22Rv1 (cell line): Measurements from ENCODE around the gene ANGPTL4.

Experiments
- ZFX ChIP-seq: fragments of 450-650 bp; IDR thresholded peaks from 2 replicates; pipeline ENCODE4 v1.6.1; 2017; ENCODE audit warnings: antibody characterized with exemption, borderline replicate concordance
- TF ChIP-seq, protein P1 (sequence below): fragments of 450-650 bp; IDR thresholded peaks from 2 replicates; pipeline ENCODE4 v1.5.1; 2017; ENCODE audit warnings: mild to moderate bottlenecking

DNA sequence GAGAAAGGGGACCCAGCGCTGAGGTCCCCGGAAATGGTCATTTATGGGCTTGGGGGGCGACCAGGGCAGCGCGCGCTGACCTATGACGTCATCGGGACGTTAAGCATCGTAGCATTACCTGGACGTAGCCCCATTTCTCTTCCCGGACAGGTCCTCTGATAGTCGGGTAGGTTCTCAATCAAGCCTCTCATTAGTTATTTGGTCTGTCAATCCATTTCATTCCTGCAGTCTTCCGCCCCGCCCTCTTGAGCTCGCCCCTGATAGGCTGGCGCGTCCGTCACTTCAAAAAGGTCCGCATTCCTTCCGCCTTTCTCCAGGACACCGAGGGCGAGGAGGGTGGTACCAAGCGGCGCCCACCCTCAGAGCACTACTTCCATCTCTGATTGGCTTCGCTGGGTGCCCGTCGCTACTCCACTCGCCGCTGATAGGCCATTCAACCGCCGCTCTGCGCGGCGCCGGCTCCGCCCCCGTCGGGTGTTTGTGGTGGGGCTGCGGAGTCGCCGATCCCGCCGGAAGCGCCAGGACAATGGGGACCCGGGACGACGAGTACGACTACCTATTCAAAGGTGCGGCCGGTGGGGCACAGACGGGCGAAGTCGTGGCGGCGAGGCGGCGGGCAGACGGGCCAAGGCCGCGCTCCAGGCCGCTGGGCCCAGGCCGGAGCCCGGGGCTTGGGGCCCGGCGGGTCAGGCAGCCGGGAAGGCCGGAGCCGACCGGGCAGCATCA, 26.1 kb downstream of the ANGPTL4 start, which contains the start of gene RAB11B:
- TF ChIP-seq, protein P1, sequence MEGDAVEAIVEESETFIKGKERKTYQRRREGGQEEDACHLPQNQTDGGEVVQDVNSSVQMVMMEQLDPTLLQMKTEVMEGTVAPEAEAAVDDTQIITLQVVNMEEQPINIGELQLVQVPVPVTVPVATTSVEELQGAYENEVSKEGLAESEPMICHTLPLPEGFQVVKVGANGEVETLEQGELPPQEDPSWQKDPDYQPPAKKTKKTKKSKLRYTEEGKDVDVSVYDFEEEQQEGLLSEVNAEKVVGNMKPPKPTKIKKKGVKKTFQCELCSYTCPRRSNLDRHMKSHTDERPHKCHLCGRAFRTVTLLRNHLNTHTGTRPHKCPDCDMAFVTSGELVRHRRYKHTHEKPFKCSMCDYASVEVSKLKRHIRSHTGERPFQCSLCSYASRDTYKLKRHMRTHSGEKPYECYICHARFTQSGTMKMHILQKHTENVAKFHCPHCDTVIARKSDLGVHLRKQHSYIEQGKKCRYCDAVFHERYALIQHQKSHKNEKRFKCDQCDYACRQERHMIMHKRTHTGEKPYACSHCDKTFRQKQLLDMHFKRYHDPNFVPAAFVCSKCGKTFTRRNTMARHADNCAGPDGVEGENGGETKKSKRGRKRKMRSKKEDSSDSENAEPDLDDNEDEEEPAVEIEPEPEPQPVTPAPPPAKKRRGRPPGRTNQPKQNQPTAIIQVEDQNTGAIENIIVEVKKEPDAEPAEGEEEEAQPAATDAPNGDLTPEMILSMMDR, result no peak
- no peak for TF ChIP-seq ZFX
